Measurements from ENCODE around the gene KBTBD13.
"Not testable (repeated sequence)": the region's sequence is repeated elsewhere in the genome, so short reads cannot be mapped to it uniquely, and the experiment has no call there.

The KBTBD13 gene

DNA sequence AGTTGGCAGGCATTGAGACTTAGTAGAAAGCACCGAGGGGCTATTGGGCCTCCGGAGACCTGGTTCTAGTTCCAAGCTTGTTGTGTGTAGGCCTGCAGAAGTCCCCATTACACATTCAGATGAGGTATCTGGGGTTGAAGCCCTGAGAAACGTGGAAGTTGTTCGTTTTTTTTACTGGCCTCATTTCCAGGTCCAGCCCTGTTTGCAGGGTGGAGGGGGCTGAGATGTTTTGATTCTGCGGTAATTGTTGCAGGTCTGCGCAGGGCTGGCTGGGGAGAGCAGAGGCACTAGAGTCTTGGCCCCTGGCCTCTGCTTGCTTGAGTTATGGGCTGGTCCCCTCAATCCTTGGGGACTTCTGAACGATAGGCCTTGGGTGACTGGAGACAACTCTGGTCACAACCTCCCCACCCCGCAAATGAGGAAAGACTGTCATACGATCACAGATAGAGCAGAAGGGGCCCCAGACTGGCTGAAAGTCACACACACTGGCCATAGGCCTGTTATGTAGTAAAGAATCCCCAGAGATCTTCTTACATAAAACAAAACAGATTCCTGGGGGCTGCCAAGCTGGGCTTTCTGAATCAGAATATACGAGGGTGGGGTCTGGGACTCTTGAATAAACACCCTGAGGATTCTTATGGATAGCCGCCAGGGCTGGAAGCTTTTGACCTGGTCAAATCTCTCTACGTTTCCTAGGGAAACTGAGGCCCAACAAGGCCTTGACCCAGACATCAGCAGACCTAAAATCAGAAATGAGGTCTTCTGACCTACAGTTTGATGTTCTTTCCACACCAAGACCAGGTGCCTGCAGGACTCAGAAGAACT is 15.6 kb downstream of the KBTBD13 start:
- no peak for DNase-seq

DNA sequence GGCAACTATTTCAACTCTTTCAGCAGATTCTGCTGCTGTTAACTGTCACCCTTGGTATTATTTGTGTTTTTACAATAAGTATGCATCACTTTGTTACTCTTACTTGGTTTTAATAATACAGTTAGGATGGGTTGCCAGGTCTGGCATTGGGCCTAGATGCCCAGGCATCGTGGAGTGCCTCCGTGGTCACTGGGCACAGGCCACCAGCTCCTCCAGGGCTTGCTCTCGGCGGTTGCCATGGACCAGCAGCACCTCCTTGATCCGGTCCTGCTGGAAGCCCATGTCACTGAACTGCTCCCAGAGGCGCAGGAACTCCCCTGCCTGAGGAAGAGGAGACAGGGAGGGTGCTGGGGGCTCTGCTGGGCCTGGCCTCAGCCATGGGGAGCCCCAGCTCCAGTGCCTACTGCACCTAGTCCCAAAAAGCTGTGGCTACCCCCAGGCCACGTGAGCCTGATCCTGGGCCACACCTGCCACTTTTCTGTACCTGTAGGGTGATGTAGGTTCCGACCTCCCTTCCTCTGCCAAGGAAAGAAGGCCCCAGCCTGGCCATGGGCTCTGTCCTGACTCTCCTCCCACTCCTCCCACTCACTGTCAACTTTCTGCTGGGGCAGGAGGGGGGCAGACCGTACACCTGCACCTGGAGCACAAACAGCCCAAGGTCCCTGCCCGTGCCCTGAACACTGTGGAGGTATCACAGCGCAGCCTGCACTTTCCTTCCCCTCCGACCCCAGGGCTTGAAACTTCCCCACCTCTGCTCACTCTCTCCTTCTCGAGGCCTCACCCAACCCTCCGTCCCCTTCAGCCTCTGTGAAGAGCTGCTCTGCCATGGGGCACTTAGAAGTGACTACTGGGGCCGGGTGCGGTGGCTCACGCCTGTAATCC is 16.6 kb downstream of the KBTBD13 start:
- no peak for DNase-seq

DNA sequence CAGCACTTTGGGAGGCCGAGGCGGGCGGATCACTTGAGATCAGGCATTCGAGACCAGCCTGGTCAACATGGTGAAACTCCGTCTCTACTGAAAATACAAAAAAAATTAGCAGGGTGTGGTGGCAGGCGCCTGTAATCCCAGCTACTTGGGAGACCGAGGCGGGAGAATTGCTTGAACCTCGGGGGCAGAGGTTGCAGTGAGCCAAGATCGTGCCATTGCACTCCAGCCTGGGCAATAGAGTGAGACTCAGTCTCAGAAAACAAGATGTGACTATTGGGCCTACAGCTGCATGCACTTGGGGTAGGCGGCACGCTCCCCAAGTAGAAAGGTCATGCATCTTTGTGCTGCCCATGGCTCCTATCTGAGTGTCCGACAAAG is 17.2 kb downstream of the KBTBD13 start:
- not testable (repeated sequence) for DNase-seq

DNA sequence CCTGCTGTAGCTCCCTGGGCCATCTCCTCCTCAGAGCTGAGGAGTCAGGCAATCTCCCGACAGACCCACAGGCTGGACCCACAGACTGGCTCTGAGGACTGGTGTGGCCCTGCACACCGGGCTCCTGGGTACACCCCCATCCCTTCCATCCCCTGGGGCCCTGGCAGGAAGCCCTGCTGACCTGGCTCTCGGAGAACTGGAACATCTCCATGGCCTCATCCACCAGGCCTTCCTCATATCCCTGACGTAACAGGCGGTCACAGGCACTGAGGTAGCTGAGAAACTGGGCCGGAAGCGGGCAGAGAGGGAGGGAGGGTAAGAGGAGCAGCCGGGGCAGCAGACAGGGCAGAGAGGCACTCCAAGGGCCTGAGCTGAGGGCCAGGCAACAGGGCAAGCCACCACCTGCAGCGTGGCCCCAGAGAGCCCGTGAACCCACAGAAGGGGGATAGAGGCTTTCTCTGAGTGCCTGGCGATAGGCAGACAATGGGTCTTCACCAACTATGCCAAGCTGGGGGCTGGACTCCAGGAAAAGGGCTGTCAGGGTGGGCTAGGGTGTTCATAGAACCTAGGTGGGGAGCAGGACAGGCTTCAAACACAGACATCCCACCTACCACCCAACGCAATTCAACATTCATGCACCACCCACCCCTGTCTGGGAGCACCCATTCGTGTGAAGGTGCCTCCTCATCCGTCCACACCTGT is 17.9 kb downstream of the KBTBD13 start:
- no peak for DNase-seq

DNA sequence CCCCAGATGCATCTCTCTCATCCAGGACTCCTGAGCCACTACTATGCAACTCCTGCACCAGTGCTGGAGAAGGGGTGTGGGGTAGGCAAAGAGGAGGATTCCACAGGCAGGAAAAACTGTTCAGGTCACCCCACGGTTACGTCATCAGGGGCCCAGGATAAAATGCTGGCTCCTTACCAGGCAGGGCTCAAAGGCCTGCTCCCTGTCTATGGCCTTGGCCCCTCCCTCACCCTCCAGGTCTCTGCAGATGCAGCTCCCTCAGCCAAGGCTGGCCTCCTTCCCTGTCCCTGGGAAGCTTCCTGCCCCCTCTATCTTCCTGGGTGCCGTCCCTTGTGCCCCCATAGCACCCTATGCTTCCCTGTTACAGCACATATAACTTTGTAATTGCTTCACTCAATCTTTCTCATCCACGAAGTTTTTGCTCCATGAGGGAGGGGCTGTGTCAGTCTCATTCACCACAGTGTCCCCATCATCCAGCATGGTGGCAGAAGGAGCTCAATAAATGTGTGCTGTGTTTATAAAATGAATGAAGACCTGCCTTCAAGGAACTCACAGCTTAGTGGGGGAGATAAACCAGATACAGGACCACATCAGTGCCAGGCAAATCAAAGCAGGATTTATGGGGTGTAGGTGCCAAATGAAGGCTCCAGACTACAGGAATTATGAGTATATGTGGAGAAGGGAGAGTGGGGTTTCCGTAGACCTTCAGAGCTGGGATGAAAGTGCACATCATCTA is 18.6 kb downstream of the KBTBD13 start:
- no peak for DNase-seq

DNA sequence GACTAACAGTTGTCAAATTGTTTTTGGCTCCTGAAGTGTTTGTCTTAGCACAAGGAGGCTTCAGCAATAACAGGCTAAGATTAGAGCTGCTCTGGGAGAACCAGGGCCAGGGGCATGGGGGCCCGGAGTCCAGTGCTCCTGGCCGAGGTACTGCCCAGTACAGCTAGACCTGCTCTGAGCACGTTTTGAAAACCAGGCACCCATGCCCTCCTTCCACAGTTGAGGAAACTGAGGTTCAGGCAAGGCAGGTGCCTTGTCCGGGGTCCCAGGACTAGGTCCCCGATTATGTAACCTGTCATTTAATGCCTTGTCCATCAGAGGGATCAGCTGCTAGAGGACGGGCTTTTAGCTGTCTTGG is 19.2 kb downstream of the KBTBD13 start:
- no peak for DNase-seq

DNA sequence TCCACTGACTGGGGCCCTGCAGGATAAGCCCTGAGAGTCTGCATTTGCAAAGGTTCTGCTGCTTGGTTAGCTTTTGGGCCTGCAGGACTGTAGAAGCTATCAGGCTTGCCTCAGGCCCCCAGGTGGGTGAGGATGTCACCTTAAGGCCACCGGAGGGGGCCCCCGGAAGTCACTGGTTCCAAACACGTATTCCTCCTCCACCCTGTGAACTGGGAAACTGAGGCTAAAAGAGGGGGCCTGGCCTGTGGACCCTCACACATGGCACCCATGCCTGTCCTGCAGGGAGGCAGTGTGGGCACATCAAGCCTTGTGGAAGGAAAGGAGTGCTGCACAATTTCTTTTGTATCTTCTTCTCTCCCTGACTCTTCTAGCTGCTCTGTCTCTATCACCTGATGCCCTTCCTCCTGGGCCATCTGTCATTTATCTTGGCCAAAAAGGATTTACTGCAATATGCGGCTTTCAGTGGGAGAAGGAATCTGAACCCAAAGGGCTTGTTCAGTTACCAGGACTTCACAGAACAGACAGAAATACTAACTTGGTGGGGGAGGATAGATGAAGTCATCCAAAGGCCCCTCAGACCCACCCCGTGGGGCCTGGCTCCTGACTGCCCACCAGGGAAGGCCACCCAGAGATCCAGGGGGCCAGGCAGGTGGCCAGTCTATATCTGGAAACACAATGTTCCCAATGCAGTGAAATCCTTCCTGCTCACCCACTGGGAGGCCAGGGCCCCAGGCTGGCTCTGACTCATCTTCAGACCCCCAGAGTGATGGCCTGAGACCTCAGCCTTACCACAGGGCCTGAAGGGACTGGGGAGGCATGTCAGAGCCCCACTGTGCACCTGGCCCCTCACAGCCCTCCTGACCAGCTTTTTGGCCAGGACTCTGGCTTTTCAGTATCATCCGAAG is 20.2 kb downstream of the KBTBD13 start:
- DNase-seq = peak; percentile 20 to 58

DNA sequence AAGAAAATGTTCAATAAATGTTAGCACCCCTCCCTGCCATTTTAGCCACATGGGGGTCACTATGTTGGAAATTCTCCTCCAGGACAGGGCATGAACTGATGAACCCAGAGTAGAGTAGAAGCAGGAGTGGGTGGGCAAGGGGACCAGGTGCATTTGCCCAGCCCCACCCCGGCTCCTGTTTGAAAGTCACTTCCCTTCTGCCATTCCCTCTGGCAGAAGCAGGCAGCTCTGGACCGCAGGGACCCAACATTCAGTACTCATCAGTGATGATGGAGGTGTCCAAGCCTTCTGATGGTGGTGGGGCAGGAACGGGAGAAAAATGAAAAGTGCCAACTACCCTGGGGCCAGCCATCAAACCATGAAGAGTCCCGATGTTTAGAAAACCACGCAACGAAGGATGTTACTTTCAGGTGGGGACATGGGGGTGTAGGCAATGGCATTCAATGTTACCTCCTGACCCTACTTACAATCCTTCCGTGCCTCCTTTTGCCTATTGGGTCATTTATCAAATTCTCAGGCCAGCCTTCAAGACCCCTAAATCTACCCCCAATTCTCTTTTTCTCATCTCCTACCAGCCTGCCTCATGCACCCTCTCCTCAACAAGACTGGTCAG is 21.2 kb downstream of the KBTBD13 start:
- DNase-seq = no peak

DNA sequence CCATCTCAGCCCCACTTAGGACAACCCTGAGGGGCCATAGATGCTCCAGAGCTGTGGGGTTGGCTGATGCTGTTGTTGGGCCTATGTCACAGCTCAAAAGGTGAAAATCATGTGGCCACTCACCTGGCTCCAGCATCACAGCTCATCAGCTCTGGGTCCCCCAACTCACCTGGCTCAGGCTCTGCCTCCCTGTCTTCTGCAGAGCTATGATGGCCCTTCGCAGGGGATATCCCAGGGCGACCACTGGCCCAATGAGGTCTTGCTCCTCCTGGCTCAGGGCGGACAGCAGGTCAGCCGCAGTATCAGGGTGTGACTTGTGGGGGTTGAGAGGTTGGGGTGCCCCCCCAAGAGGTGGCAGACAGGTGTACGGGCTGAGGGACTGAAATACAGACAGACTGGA is 22.8 kb downstream of the KBTBD13 start:
- no peak for DNase-seq

DNA sequence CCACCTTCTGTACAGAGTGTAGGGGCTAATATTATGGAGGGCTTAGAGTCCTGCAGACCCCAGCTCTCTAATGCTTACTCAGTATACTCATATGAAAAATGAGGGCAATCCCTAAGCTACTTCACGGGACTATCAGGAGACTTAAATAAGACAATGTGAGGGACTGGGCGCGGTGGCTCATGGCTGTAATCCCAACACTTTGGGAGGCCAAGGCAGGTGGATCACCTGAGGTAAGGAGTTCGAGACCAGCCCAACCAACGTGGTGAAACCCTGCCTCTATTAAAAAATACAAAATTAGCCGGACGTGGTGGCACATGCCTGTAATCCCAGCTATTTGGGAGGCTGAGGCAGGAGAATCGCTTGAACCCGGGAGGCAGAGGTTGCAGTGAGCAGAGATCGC is 23.3 kb downstream of the KBTBD13 start:
- DNase-seq = not testable (repeated sequence)

DNA sequence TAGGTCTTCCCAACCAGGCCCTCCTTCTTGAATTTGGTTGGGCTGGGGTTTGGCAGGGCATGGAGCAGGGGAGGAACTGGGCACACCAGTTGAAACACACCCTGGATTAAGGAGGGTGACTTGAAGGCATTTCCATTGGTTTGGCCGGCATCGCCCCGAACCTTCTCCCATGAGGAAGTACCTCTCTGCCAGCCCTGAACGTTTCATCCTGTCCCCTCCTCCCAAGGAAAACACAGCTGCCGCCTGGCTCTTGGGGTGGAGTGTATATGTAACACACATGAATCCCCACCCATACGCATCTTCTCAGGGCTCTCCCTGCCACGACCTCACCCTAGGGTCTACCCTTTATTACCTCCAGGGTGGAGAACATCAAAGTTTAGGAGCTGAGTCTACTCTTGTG is 23.9 kb downstream of the KBTBD13 start:
- DNase-seq = no peak

DNA sequence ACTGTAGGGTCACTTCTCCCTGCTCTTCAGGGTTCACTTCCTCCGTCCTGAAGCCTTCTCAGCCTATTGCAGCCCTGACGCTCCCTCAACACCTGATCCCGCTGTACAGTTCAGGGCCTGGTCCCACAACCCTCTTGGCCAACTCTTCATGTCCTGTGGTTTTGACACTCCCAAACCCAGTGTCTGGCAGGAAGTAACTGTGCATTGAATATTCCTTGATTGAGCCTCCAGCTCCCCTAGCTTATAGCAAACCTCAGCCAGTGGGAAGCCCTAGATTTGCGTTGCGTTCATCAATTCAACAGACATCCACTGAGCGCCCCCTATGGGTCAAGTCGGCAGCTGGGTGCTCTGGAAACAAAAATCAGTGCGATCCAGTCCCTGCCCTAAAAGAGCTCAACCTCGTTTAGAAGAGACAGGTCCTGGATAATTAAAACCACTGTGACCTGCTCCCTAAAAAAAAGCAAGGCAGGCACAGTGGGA is 24.9 kb downstream of the KBTBD13 start:
- peak in 1 of 2 experiments; percentile 12 for DNase-seq

DNA sequence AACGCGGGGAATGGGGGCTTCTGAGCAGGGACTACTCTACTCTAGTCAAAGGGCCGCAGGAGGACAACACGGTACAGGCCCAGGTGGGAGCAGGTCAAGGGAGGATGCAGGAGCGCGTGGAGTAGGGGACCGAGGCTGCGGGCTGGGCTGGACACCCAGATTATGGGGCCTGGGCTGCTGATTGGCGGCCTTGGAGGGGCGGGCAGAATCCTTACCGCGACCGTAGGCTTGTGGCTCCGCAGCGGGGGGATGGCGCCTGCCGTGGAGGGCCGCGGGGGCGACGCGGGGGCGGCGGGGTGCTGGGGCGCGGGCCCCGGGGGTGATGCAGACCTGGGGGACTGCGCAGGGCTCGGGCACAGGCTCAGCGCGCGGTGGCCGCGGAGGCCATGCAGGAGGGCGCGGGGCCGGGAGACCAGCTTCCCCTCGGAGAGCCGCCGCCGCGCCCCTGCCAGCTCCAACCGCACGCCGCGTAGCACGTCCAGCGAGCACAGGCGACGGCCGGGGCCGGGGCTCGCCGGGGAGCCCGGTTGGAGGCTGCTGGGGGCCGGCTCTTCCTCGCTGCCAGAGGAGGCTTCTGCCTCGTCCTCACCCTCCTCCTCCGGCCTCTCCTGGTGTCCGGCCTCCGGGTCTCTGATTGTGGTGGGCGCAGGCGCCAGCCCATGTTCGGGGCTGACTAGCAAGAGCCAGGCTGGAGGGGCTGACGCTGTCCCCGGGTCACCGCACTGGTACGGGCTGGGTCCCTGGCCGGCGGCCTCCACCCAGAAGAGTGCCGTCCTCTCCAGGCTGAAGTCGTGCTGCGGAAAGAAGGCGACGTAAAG is 25.6 kb downstream of the KBTBD13 start:
- DNase-seq = no peak

DNA sequence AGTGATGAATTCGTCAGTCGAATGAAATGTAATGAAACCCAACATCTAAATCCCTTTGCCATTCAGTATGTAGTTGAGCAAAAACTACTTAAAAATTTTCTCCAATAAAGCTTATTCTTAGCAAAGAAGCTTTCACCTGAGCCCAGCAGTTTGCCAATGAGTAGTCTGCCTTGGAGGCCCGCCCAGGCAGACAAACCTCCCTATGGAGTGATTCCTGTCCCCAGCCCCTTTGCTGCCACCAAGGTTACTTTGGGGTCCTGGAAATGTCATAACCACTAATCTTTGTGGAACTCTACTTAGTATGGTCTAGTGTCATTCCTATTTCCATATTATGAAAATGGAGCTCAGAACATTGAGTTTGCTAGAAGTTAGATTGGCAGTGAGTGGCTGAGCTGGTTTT is 26.4 kb downstream of the KBTBD13 start:
- no peak for DNase-seq

DNA sequence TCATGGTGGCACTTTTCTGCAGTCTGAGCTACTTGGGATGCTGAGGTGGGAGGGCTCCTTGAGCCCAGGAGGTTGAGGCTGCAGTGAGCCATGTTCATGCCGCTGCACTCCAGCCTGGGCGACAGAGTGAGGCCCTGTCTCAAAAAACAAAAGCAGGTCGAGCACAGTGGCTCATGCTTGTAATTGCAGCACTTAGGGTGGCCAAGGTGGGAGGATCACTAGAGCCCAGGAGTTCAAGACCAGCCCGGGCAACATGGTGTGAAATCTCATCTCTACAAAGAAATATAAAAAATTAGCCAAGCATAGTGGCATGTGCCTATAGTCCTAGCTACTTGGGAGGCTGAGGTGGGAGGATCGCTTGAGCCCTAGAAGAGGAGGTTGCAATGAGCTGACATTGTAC is 28.5 kb downstream of the KBTBD13 start:
- no peak for DNase-seq

DNA sequence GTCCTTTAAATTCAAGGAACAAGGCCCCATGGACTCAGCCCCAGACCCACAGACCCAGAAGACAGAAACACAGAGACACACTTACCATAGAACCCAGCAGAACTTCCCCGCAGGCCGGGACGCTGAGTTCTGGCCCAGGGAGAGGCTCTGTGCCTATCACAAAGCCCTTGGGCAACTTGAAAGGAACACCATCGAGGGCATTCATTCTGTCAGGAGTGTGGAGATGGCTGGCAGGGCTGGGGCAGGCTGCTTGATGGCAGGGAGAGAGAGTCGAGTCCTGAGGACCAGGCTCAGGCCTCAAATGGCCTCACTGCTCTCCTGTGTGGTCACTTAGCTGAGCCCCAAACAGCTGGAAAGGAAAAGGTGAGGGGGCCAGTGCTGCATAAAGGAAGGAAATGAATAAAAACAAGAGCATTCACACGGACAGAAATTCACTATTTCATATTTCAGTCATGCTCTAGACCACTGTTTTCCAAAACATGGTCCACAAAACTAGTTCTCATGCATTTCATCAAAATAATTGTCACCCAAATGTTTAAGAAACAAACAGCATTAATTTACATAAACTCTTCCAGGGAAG is 29.6 kb downstream of the KBTBD13 start:
- DNase-seq = no peak

DNA sequence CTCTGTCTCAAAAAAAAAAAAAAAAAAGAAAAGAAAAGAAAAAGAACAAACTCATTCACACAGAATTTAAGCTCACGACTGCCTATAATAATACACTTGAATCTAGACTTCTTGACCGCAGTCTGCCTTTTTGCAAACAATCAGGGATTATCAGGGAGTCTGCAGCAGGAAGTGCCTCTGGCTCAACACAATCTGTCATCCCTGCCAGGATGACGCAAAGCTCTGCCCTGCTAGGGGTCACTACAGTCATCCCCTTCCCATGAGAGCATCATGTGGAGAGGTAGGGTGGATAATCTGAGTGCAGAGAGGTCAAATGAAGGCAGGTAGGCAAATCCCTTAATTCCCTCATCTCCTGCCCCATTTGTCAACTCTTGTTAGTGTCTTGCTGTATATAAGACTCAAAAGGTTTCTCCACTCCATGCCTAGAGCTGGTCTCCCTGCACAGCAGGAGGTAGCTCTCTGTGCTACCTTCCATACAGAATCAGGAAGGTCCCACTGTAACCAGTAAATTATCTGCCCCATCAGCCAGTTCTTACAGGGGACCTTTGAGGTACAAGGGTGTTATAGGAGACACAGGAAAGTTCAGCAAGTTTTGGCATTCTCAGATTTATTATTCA is 34.2 kb downstream of the KBTBD13 start:
- no peak for DNase-seq

DNA sequence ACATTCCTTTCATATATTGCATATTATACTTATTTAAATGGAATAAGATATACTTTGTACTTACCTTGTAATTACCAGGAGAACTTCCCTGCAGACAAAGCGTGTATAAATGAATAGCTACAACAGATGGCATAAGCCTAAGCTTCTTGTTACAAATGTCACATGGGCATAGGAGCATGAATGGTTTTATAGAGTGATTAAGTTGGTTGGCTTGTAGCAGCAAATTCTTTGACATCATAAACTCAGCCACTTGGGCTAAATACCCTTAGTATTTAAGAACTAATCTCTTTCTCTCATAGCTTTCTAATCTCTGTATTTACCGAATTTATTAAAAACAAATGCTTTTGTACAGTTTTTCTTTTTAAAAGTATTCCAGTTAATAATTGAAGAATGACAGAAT is 38.5 kb downstream of the KBTBD13 start, which contains the start of gene UBAP1L:
Gene UBAP1L, minus strand, starts transcription at position 115 of the 400 bp plus-strand sequence. CDS start 8,985 bp downstream, outside the sequence.
- DNase-seq = no peak

DNA sequence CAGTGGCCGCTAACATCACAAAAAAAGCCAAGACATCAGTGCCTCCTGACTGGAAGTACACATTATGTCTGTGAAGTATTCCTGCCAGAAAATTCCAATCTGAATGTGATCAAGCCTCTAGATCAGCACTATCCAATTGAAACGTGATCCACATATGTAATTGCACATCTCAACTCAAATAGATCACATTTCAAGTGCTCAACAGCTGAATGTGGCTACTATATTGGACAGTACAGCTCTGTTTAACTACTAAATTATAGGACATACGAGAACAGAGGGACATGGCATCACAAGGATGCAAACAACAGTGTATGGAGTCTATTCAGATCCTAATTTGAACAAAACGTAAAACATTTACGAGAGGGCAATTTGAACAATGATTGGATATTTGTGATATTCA is 39.0 kb downstream of the KBTBD13 start:
- DNase-seq = no peak

Measured in cerebellar nuclear complex (tissue), 1 donor.